ENCODE results near the gene CAMK1D. TPM values are rescaled to one million over a fixed set of nuclear protein-coding genes. Genes with fewer than 3 reads are reported as not detected.

CAMK1D gene
- total RNA-seq, 1 experiment from 2014 or later = 10.2 TPM

- DNase-seq (ENCODE audit: low spot score) (no peak), ATAC-seq (no peak)
- Mint-ChIP-seq H3K9me3 (peaks cover 22% of the 10 kb centered on the region), H3K4me1 (no peaks in the 10 kb centered on the region), H3K27me3 (ENCODE audit: low read depth) (no peaks in the 10 kb centered on the region), H3K4me3 (no peak overlapping the region), H3K27ac (no peak overlapping the region; the same call in 1 of the 2 replicates), H3K36me3 (no peaks in the 10 kb centered on the region)
- ChIA-PET CTCF (interaction anchor here (0.5 kb wide), 1 partner anchor 351 kb away, joined by 4 read pairs; no protein-coding TSS in a partner anchor), POLR2A (no interaction called here)
- TF ChIP-seq NFYB (CRISPR knock-in tag; conservative IDR thresholded peaks at IDR 0.05; ENCODE audit: low read depth) (no peak), PRRX2 (CRISPR knock-in tag; IDR thresholded peaks at IDR 0.05) (no peak), PREB (CRISPR knock-in tag; IDR thresholded peaks at IDR 0.05; ENCODE audit: borderline replicate concordance) (no peak), ELF4 (CRISPR knock-in tag; IDR thresholded peaks at IDR 0.05; ENCODE audit: low read depth) (no peak), MYBL2 (CRISPR knock-in tag; IDR thresholded peaks at IDR 0.05) (no peak), FOXP1 (CRISPR knock-in tag; IDR thresholded peaks at IDR 0.05; ENCODE audit: borderline replicate concordance) (no peak), PRDM15 (CRISPR knock-in tag; IDR thresholded peaks at IDR 0.05) (no peak), CTCF (IDR thresholded peaks at IDR 0.05) (no peak), NFE2L1 (CRISPR knock-in tag; IDR thresholded peaks at IDR 0.05) (no peak), GABPB1 (CRISPR knock-in tag; IDR thresholded peaks at IDR 0.05) (no peak), ZNF532 (CRISPR knock-in tag; IDR thresholded peaks at IDR 0.05; ENCODE audit: borderline replicate concordance) (no peak), TEAD1 (CRISPR knock-in tag; IDR thresholded peaks at IDR 0.05) (no peak)
- TF ChIP-seq, protein P1, sequence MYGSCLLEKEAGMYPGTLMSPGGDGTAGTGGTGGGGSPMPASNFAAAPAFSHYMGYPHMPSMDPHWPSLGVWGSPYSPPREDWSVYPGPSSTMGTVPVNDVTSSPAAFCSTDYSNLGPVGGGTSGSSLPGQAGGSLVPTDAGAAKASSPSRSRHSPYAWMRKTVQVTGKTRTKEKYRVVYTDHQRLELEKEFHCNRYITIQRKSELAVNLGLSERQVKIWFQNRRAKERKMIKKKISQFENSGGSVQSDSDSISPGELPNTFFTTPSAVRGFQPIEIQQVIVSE (CRISPR knock-in tag; IDR thresholded peaks at IDR 0.05; ENCODE audit: borderline replicate concordance) = no peak
- TF ChIP-seq, protein P2, sequence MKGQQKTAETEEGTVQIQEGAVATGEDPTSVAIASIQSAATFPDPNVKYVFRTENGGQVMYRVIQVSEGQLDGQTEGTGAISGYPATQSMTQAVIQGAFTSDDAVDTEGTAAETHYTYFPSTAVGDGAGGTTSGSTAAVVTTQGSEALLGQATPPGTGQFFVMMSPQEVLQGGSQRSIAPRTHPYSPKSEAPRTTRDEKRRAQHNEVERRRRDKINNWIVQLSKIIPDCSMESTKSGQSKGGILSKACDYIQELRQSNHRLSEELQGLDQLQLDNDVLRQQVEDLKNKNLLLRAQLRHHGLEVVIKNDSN (CRISPR knock-in tag; IDR thresholded peaks at IDR 0.05) = no peak
- TF ChIP-seq, protein P3, sequence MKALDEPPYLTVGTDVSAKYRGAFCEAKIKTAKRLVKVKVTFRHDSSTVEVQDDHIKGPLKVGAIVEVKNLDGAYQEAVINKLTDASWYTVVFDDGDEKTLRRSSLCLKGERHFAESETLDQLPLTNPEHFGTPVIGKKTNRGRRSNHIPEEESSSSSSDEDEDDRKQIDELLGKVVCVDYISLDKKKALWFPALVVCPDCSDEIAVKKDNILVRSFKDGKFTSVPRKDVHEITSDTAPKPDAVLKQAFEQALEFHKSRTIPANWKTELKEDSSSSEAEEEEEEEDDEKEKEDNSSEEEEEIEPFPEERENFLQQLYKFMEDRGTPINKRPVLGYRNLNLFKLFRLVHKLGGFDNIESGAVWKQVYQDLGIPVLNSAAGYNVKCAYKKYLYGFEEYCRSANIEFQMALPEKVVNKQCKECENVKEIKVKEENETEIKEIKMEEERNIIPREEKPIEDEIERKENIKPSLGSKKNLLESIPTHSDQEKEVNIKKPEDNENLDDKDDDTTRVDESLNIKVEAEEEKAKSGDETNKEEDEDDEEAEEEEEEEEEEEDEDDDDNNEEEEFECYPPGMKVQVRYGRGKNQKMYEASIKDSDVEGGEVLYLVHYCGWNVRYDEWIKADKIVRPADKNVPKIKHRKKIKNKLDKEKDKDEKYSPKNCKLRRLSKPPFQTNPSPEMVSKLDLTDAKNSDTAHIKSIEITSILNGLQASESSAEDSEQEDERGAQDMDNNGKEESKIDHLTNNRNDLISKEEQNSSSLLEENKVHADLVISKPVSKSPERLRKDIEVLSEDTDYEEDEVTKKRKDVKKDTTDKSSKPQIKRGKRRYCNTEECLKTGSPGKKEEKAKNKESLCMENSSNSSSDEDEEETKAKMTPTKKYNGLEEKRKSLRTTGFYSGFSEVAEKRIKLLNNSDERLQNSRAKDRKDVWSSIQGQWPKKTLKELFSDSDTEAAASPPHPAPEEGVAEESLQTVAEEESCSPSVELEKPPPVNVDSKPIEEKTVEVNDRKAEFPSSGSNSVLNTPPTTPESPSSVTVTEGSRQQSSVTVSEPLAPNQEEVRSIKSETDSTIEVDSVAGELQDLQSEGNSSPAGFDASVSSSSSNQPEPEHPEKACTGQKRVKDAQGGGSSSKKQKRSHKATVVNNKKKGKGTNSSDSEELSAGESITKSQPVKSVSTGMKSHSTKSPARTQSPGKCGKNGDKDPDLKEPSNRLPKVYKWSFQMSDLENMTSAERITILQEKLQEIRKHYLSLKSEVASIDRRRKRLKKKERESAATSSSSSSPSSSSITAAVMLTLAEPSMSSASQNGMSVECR (CRISPR knock-in tag; IDR thresholded peaks at IDR 0.05; ENCODE audit: borderline replicate concordance) = no peak
- TF ChIP-seq, protein P4, sequence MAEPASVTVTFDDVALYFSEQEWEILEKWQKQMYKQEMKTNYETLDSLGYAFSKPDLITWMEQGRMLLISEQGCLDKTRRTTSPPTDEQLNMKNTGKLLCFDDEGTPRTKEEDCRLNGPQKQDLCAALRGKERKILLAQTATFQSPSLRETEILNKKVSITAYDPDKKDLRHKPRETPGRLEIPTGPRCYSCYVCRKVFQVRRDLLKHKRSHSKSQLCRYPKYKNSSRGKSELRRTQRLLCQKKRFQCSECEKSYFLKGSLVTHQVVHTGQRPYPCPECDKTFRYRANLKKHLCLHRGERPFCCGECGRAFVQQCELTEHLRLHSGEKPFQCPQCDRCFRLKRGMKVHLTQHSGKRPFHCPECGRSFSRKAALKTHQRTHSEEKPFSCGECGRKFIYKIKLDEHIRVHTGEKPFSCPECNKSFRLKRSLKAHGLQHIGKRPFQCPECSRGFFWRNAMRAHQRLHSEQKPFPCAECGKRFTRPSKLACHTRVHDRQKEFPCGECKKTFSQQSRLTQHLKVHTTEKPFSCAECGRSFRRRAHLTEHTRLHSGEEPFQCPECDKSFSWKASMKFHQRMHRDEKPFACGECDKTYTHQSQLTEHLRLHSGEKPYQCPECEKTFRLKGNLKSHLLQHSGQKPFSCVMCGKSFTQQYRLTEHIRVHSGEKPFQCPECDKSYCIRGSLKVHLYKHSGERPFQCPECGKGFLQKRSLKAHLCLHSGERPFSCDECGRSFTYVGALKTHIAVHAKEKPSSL (CRISPR knock-in tag; conservative IDR thresholded peaks at IDR 0.05) = no peak
Observed at GRCh38 chr10:12650538-12651298, 301.4 kb downstream of the CAMK1D start.

Measured in WTC11 (cell line).